ENCODE results near the gene NUP98. TPM values are rescaled to one million over a fixed set of nuclear protein-coding genes. Genes with fewer than 3 reads are reported as not detected.
"Not testable (repeated sequence)": the region's sequence is repeated elsewhere in the genome, so short reads cannot be mapped to it uniquely, and the experiment has no call there.

Gene NUP98
- total RNA-seq, 6 experiments from 2014 or later, result 29.7 to 69.0 (median 34.3) TPM

- ATAC-seq (no peak), DNase-seq (no peak)
- Histone ChIP-seq H3K27ac (no peak overlapping the region), H3K9me3 (no peaks in the 10 kb centered on the region), H3K27me3 (no peaks in the 10 kb centered on the region), H3K36me3 (no peaks in the 10 kb centered on the region), H3K4me1 (no peaks in the 10 kb centered on the region), H3K4me3 (no peak overlapping the region)
- intact Hi-C loops (cut with DNase I), result no loop called here
- TF ChIP-seq CTCF (IDR thresholded peaks at IDR 0.05) (no peak), POLR2A (IDR thresholded peaks at IDR 0.05) (no peak)
These were observed 134.5 kb downstream of the NUP98 start for GRCh38 chr11:3662856-3663255.

- intact Hi-C loops (cut with DNase I), result no loop called here
- TF ChIP-seq POLR2A (IDR thresholded peaks at IDR 0.05) (no peak), CTCF (IDR thresholded peaks at IDR 0.05) (no peak)
- ATAC-seq, result no peak
These were observed 136.4 kb downstream of the NUP98 start for GRCh38 chr11:3660960-3661359.

GRCh38 chr11:3659595-3660515, 137.5 kb downstream of the NUP98 start:
- H3K27ac ChIP-seq, result no peak overlapping the region
- H3K9me3 ChIP-seq, result no peaks in the 10 kb centered on the region
- DNase-seq, result no peak
- no peak overlapping the region for H3K4me3 ChIP-seq
- H3K36me3 ChIP-seq, result no peaks in the 10 kb centered on the region
- 86% methylated on average over 5 of the region's 33 CpGs for WGBS (ENCODE audit: insufficient coverage, low coverage, low lambda C conversion rate, missing lambda C conversion rate)
- TF ChIP-seq POLR2A (IDR thresholded peaks at IDR 0.05) (no peak), CTCF (IDR thresholded peaks at IDR 0.05) (no peak)
- H3K27me3 ChIP-seq, result no peaks in the 10 kb centered on the region
- H3K4me1 ChIP-seq, result no peaks in the 10 kb centered on the region
- ATAC-seq, result peak in 1 of 4 donors; percentile 7
- intact Hi-C loops (cut with DNase I), result no loop called here

More at GRCh38 chr11:3660960-3661359, 136.4 kb downstream of the NUP98 start:
- no peaks in the 10 kb centered on the region for H3K27me3 ChIP-seq
- no peaks in the 10 kb centered on the region for H3K36me3 ChIP-seq
- 80% methylated on average over 2 of the region's 2 CpGs for WGBS (ENCODE audit: insufficient coverage, low coverage, low lambda C conversion rate, missing lambda C conversion rate)
- no peaks in the 10 kb centered on the region for H3K9me3 ChIP-seq
- no peak overlapping the region for H3K27ac ChIP-seq
- DNase-seq, result no peak
- no peaks in the 10 kb centered on the region for H3K4me1 ChIP-seq
- no peak overlapping the region for H3K4me3 ChIP-seq

GRCh38 chr11:3658252-3658651, 139.1 kb downstream of the NUP98 start:
- Histone ChIP-seq H3K4me3 (no peak overlapping the region), H3K4me1 (no peaks in the 10 kb centered on the region), H3K27ac (no peak overlapping the region), H3K36me3 (no peaks in the 10 kb centered on the region), H3K9me3 (no peaks in the 10 kb centered on the region), H3K27me3 (no peaks in the 10 kb centered on the region)
- 71% methylated on average over 6 of the region's 8 CpGs for WGBS (ENCODE audit: insufficient coverage, low coverage, low lambda C conversion rate, missing lambda C conversion rate)
- ATAC-seq, result no peak
- no peak for DNase-seq
- intact Hi-C loops (cut with DNase I), result no loop called here
- no peak for TF ChIP-seq CTCF (IDR thresholded peaks at IDR 0.05)
- TF ChIP-seq POLR2A (IDR thresholded peaks at IDR 0.05), result no peak

GRCh38 chr11:3657331-3657730, 140.0 kb downstream of the NUP98 start:
- ATAC-seq; H3K4me3 ChIP-seq; H3K4me1 ChIP-seq; H3K36me3 ChIP-seq; intact Hi-C loops (cut with DNase I); H3K9me3 ChIP-seq; H3K27me3 ChIP-seq; DNase-seq; H3K27ac ChIP-seq: not testable (repeated sequence)
- WGBS (ENCODE audit: insufficient coverage, low coverage, low lambda C conversion rate, missing lambda C conversion rate), result 64% methylated on average over 5 of the region's 5 CpGs

All from right lobe of liver (tissue), 6 donors.